Measurements from ENCODE around the gene PARD3. TPM values are rescaled to one million over a fixed set of nuclear protein-coding genes. Genes with fewer than 3 reads are reported as not detected.

The PARD3 gene
- total and polyA plus RNA-seq, 2 experiments from 2014 or later = 47.2 to 59.7 TPM

- Histone ChIP-seq H3K27me3 (no peaks in the 10 kb centered on the region), H3K4me2 (no peak overlapping the region), H4K20me1 (ENCODE audit: insufficient read depth, poor library complexity, severe bottlenecking) (peaks cover 3% of the 10 kb centered on the region), H3K4me1 (ENCODE audit: insufficient read depth) (peaks cover 18% of the 10 kb centered on the region), H3K27ac (no peak overlapping the region), H3K9me3 (ENCODE audit: low read depth) (no peaks in the 10 kb centered on the region), H3K36me3 (replicated peaks; ENCODE audit: insufficient read depth, low read depth) (no peaks in the 10 kb centered on the region), H3K79me2 (peaks cover 81% of the 10 kb centered on the region), H2AFZ (no peak overlapping the region), H3K4me3 (no peak overlapping the region), H3K9me2 (replicated peaks; ENCODE audit: insufficient read depth) (no peaks in the 10 kb centered on the region)
- TF ChIP-seq EZH2 (IDR thresholded peaks at IDR 0.05; ENCODE audit: borderline replicate concordance) = no peak
- no peak for TF ChIP-seq CTCF (IDR thresholded peaks at IDR 0.05; ENCODE audit: poor library complexity)
- TF ChIP-seq EZH2phosphoT487 (IDR thresholded peaks at IDR 0.05; ENCODE audit: low read depth, severe bottlenecking, unreplicated experiment) = no peak
- WGBS (ENCODE audit: low lambda C conversion rate, missing lambda C conversion rate) = 83% methylated on average over 2 of the region's 2 CpGs
- DNase-seq (ENCODE audit: low spot score) = no peak
These were observed 118.7 kb downstream of the PARD3 start for GRCh38 chr10:34696423-34696822.

- Histone ChIP-seq H3K4me1 (ENCODE audit: insufficient read depth) (no peaks in the 10 kb centered on the region), H3K27me3 (no peaks in the 10 kb centered on the region), H4K20me1 (ENCODE audit: insufficient read depth, poor library complexity, severe bottlenecking) (peaks cover 6% of the 10 kb centered on the region), H2AFZ (no peak overlapping the region), H3K27ac (no peak overlapping the region), H3K4me2 (no peak overlapping the region), H3K9me3 (ENCODE audit: low read depth) (no peaks in the 10 kb centered on the region), H3K4me3 (no peak overlapping the region), H3K36me3 (replicated peaks; ENCODE audit: insufficient read depth, low read depth) (no peaks in the 10 kb centered on the region), H3K79me2 (peaks cover 82% of the 10 kb centered on the region), H3K9me2 (replicated peaks; ENCODE audit: insufficient read depth) (no peaks in the 10 kb centered on the region)
- WGBS (ENCODE audit: low lambda C conversion rate, missing lambda C conversion rate) = 86% methylated on average over 13 of the region's 13 CpGs
- TF ChIP-seq EZH2 (IDR thresholded peaks at IDR 0.05; ENCODE audit: borderline replicate concordance) (no peak), CTCF (IDR thresholded peaks at IDR 0.05; ENCODE audit: poor library complexity) (no peak), EZH2phosphoT487 (IDR thresholded peaks at IDR 0.05; ENCODE audit: low read depth, severe bottlenecking, unreplicated experiment) (no peak)
- no peak for DNase-seq (ENCODE audit: low spot score)
These were observed 124.6 kb downstream of the PARD3 start for GRCh38 chr10:34690383-34691049.

GRCh38 chr10:34689053-34689452 is 126.0 kb downstream of the PARD3 start:
- H3K4me3 ChIP-seq = no peak overlapping the region
- H3K36me3 ChIP-seq (replicated peaks; ENCODE audit: insufficient read depth, low read depth) = no peaks in the 10 kb centered on the region
- TF ChIP-seq EZH2 (IDR thresholded peaks at IDR 0.05; ENCODE audit: borderline replicate concordance) (no peak), CTCF (IDR thresholded peaks at IDR 0.05; ENCODE audit: poor library complexity) (no peak), EZH2phosphoT487 (IDR thresholded peaks at IDR 0.05; ENCODE audit: low read depth, severe bottlenecking, unreplicated experiment) (no peak)
- WGBS (ENCODE audit: low lambda C conversion rate, missing lambda C conversion rate) = 53% methylated on average over 8 of the region's 8 CpGs
- peaks cover 86% of the 10 kb centered on the region for H3K79me2 ChIP-seq
- H3K4me1 ChIP-seq (ENCODE audit: insufficient read depth) = no peaks in the 10 kb centered on the region
- no peak overlapping the region for H2AFZ ChIP-seq
- H3K27me3 ChIP-seq = no peaks in the 10 kb centered on the region
- peaks cover 6% of the 10 kb centered on the region for H4K20me1 ChIP-seq (ENCODE audit: insufficient read depth, poor library complexity, severe bottlenecking)
- H3K27ac ChIP-seq = no peak overlapping the region
- DNase-seq (ENCODE audit: low spot score) = no peak
- H3K9me2 ChIP-seq (replicated peaks; ENCODE audit: insufficient read depth) = no peaks in the 10 kb centered on the region
- H3K9me3 ChIP-seq (ENCODE audit: low read depth) = no peaks in the 10 kb centered on the region
- no peak overlapping the region for H3K4me2 ChIP-seq
